ENCODE data around the gene CXCR5.

The CXCR5 gene

DNA sequence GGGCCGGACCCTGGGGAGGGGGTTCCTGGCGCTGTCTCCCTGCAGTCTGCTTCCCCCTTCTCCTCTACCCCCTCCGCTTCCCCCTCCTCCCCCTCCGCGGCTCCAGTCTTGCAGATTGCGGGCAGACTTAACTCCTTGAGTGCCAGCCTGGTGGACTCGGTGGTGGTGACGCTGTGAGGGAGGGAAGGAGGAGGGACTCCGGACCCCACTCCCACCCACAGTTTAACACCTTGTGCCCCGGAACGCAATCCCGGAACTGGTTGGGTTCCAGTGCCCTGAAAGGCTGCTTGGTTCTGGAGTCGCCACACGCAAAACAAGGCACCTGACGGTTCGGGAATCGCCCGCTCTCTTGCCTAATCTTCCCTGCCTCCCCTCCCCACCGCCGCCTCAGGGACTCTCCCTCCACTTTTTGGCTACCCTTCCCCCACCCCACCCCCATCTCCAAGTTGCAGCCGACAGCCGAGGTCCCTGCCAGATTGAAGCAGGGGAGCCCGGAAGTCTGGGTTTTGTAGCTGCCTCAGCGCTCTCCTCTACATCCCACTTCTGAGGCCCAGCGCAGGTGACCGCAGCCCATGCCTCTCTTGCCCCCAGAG, 45.9 kb downstream of the CXCR5 start:
- DNase-seq: peak; percentile 35 to 55 (median 54)

GRCh38 chr11:118930094-118930712, 46.5 kb downstream of the CXCR5 start:
- peak; percentile 52 to 92 (median 69) for DNase-seq

DNA sequence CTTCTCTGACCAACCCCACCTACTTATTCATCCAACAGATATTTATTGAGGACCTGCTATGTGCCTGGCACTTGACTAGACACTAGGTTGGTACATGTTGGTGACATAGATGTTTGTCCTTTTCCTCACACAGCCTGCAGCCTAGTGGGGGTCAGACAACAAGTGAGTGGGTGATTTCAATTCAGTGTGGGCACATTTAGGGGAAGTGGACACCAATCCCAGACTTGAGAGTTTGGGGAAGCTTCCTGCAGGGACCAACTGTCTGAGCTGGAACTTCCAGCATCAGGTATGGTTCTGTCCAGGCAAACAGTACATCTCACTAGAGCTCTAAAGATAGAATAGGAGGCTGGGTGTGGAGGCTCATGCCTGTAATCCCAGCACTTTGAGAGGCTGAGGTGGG, 47.9 kb downstream of the CXCR5 start:
- DNase-seq: no peak

DNA sequence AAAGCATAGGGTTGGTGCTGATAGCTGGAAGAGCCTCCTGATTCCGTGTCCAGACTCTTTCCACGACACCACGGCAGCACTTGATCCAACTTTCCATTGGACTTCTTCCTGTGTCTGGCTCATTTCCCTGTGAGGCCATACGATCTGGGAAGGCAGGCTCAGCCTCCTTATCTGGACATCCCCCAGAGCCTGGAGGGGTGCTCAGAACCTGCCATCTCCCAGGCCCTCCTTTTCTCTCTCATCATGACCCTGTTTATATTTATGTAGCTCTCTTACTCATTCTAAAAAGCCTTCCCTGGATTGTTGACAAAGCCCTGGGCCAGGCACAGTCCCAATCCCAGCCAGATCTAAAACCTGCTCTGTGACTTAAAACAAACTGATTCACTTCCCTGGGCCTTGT, 49.8 kb downstream of the CXCR5 start:
- no peak for DNase-seq

GRCh38 chr11:118935376-118935775, 51.7 kb downstream of the CXCR5 start:
- no peak for DNase-seq

DNA sequence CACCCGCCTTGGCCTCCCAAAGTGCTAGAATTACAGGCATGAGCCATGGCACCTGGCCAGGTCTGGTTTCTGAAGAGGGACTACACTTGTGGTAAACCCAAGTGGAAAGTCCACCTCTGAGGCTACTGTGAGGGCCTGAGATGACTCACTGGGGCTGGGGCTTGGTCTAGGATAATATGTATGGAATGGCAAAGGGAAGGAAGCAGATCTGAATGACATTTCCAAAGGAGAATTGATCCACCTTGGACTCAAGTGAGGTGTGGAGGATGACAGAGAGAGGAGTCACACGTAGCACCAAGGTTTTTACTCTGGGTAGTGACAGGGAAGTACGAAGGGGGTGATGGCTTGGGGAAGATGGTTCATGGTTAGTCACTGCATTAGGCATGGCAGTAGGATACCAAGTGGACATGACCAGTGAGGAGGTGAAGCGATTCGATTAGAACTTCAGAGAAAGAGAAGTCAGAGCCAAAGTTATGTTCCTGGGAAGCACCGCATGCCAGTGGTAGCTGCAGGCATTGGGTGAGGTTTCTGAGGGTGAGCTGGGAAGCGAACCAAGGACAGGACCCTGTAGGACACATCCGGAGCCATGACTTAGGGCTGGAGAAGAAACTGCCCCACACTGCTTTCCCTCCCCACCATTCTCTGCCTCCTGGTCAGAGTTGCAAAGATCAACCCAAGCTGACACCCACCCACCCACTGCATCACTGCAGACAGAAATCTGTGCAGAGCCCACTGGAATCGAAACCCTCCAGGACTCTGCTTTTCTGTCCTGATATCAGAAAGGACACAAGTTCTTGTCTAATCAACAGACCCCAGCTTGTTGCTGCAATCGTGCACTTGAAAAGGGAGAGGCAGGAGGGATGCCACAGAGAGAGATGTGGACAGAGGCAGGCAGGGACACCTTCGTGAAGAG, 55.1 kb downstream of the CXCR5 start:
- no peak for DNase-seq

- no peak for DNase-seq
Measured at GRCh38 chr11:118939404-118939915, 55.8 kb downstream of the CXCR5 start.

- peak; percentile 21 to 51 (median 34) for DNase-seq
Measured at GRCh38 chr11:118939953-118940598, 56.4 kb downstream of the CXCR5 start.

- no peak for DNase-seq
Measured at GRCh38 chr11:118947091-118947490, 63.4 kb downstream of the CXCR5 start.
